ENCODE results near the gene RAE1.

Gene RAE1, protein sequence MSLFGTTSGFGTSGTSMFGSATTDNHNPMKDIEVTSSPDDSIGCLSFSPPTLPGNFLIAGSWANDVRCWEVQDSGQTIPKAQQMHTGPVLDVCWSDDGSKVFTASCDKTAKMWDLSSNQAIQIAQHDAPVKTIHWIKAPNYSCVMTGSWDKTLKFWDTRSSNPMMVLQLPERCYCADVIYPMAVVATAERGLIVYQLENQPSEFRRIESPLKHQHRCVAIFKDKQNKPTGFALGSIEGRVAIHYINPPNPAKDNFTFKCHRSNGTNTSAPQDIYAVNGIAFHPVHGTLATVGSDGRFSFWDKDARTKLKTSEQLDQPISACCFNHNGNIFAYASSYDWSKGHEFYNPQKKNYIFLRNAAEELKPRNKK

DNA sequence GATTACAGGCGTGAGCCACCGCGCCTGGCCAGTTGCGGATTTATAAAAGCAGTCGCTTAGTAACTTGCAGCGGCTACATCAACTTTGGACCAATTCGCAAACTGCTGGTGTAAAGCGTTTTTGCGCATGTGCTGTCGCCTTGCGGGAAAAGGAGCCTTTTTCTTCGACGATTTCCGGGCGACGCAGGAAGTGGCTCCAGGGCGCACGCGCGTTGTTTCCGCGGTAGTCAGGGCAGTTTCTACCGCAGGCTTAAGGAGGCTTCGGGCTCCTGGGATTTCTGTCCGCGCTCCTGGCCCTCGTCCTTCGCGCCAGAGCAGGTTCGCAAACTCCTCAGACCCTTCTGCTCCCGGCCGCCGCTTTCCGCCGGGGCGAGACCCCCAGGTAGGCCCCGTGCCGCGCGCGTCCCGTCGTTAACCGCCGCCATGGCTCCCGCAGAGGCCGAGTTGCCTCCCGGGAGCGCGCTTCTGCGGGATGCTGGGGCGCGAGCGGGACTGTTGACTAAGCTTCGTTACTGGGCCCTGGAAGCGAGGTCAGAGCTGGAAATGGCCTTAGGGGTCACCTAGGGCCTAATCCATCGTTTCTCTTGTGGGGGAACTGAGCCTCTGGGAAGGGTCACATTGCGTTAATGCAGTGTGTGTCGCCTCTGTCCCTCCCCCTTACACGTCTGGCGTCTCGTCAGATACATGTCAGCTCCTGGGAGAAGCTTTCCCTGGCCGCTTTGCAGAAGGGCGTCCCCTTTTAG, at the start of gene RAE1:
RAE1 (plus strand) TSS at position 214 of the 742 bp plus-strand sequence. CDS start 2,784 bp downstream, outside the sequence.
- DNase-seq, result peak; percentile 34 to 92 (median 84)

DNA sequence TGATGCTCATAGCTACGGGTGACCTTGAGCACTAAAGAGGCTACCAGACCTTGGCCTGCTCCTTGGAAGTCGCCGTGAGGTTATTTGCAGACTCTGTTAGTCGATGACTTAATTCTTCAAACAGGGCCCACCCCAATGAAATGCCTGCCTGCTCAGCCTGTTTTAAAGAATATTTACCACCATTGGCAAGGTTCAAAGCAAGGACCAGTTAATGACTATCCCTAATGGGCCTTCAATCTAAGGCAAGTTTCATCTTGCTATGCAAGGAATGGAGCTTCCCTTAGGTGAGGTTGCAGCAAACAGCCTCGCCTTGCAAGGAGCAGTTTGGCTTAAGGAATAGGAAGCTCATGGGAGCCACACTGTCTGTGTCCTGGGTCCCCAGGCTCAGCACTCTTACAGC, 44.3 kb upstream of the RAE1 start:
- no peak for DNase-seq

DNA sequence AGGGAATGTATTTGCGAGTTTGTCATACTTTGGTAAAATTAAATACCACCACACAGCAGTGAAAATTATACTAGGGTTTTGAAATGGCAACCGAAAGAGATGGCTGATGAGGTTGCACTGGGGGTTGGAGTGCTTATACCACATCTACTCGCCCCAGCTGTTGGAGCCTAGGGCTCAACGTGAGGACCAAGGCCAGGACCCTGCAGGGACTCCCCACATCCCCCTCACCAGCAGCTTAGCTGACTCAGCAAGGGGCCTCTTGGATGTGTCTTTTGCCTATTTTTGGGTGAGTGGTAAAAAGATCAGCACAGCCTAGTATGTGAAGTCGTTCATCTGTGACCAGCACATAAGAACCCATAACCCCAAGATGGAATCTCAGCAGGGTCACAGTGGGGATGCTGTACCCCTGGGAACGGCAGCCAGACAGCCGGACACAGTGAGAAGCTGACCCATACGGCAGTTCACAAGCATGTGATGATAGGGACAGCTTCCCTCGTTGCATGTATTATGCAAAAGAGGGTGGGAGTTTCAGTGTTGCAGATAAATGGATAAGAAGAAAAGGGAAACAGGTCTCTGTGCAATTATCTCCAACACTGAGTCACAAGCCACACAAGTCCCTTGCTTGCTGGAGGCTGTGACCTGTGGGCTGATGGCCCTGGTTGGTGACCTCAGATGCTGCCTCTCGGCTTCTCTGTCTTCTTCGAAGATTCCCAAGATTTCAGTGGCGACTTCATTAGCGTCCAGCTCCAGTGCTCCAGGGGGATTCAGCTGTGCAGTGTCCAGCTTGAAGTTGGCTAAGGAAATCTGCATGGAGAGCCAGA, 42.4 kb upstream of the RAE1 start:
- no peak for DNase-seq

DNA sequence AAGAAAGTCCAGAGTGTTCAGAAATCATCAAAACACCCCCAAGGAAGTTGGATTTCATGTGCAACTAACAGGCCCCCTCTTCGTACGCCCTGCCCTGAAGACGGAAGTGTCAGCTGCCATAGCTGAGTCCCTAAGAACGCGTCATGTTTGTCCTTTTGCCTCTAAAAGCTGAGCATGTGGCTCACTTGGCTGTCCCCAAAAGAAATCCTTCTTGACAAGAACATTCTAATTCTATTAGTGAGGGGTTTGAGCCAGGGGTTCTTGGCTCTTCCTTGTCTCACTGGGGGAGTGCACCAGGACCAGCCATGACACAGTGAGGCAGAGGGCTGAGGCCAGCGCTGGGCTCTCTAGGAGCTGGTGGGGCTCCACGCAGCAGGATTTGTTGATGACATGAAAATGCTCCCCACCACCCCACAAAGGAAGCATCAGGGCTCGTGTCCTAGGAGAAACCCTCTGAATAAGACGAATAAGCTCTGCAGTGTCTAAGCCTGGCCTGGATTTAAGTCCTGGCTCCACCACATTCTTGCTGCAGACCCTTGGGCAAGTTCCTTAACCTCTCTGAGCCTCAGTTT, 41.4 kb upstream of the RAE1 start:
- peak in 5 of 14 donors; percentile 14 to 48 (median 18) for DNase-seq

DNA sequence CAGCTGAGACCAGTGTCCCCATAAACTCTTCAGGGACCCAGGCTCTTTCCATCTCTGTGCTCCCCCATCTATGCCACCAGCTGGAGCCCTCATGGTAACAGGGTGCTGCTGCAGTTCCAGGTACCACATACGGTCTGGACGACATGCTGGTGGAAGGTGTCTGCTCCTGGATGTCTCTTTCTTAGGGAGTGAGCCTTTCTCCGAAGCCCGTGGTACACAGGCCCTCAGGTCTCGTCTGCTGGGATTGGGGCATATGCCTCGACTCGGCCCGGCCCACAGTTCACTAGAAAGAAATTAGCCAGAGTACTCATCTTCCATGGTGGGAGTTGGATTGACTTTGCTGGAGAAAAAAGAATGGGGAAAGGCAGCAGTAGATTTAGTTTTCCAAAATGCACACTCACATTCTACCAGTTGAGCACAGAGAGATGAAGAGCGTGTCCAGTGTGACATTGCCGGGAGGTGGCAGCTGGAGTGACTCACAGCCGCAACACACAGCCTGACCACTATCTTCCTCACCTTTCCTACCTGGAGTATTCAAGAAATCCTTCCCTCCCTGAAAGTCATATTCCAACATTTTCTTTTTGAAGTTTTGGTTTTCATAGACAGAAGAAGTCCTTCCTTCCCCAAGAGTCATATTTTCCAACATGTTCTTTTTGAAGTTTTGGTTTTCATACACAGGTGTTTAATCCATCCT, 40.1 kb upstream of the RAE1 start:
- no peak for DNase-seq

DNA sequence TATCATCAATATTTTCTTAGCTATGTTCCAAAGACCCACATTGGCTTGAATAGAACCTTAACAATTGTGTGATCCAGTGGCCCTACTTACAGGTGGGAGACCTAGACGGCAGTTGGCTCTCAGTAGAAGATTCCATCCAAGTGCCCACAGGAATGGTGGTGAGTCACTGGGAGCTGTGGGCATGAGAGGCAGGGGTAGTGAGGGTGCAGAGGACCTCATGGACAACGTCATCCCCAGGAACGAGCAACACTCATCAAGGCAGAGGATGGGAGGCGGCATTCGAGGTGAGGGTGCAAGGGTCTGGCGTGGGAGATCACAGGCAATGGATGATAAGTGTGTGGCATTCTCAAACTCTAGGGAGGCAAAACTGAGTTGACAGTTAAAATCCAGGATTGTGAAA, 38.9 kb upstream of the RAE1 start:
- DNase-seq, result no peak

DNA sequence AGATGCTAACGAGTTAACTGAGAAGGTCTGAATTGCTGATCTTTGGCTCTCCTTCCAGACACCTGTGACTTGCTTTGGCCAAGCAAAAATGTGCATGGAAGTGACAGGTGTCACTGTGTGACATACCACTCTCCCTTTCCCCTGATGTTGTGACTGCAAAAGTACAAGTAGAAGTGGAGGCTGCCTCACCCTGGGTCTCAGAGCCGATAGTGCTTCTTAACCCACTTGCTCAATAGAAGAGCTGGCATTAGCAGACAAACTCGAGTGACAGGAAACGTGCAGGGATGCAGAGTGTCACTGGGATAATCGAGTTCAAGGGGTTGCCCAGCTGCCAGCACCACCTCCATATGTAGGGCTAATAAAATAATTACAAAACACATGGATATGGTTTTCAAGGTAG, 37.8 kb upstream of the RAE1 start:
- no peak for DNase-seq

DNA sequence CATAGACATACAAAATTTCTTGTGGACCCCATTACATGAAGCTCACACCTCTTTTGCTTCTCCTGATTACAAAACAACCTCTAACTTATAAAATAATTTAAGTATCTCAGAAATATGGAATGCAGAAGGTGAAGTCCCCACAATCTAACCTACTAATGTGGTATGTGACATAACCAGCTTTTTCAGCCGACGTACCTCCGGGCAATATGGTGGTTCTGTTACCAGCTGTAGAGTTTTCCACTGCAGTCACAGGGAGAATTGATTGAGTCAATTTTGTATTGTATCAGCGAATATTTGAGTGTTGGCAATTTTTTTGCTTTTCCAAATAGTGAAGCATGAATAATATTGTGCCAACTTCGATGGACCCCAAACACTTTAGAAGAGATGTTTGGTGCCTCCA, 37.1 kb upstream of the RAE1 start:
- no peak for DNase-seq

DNA sequence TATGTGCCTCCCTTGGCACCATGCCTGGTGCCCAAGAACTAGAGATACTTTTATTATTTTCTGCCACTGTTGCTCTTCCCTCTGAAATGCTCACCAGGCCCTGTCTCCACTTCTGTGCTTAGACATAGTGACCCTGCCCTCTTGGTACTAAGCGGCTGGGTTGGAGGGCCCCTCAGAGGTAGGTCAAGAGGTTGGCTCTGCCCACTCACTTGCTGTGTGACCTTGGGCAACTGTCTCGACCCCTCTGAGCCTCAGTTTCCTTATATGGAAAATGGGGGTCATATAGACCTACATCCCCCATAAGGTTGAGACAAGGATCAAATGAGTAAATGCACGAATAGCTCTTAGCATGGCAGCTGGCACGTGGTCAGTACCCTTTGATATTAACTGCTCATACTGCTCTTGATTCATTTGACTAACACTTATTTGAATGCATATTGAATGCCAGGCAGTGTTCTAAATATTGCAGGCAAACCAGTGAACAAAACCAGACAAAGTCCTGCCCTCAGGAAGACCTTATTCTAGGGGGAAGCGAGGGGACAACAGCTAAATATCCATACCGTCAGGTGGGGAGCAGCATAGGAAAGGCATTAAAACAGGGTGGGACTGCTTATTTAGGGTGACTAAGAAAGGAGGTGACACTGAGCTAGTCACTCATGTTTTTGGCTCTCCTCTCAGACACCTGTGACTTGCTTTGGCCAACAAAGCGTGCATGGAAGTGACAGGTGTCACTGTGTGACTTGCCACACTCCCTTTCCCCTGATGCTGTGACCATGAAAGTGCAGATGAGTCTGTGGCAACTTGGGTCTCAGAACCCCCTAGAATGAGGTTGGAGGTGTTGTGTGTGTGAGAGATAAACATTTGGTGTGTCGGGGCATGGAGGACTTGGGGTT, 35.7 kb upstream of the RAE1 start:
- no peak for DNase-seq

DNA sequence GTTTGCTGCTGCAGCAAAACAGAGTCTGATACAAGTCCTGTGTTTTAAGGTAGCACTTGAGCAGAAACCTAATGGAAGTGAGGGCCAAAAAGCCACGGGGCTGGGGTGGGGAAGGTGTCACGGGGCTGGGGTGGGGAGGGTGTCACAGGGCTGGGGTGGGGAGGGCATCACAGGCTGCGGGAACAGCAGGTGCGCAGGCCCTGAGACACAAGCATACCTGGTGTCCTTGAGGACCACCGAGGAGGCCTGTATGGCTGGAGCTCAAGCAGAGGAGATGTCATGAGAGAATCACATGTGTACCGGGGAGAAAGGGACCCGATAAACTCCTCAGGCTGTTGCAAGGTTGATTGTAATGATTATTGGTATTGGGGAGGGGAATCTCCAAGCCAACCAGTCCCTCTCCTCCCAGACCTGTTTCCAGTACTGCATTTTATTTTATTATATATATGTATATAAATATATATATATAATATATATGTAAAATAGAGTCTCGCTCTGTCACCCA, 35.0 kb upstream of the RAE1 start:
- DNase-seq, result no peak

DNA sequence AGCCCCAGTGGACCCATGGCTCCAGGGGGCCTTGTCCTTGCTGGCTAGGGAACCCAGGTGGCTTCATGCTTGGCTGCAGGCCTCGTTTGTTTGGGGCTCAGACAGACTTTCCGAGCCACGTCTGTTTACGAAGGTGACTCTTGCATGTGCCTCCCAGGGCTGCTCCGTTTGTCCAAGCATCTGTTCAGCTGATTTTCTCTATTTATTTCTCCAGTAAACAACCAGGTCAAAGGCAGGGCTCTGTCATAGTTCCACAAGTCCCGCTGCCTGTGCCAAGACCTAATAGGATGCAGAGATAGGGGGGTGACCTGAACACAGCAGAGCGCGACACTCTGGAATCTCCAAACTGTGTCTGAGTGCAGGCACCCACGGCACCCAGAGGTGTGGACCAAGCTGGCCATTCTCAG, 34.3 kb upstream of the RAE1 start:
- DNase-seq, result no peak

DNA sequence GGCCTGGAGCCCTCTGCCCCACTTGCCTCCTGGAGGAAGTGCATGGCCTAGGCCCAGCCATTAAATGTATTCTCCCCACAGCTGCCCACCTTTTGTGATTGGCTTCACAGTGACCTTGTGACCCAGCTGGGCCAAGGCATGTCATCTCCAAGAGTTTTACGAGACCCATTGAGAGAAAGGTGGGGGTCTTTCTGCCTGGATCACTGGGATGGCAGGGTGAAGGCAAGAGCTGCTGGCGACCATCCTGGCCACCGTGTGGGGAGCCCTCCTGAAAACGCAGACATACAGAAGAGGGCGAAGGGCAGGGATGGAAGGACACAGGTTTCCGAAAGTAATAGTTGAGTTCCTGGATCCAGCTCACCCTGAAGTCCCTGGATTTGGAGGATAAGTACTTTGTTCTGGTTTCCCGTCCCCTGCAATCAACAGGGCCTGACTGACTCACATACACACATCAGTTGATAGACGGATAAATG, 33.7 kb upstream of the RAE1 start:
- DNase-seq, result no peak

DNA sequence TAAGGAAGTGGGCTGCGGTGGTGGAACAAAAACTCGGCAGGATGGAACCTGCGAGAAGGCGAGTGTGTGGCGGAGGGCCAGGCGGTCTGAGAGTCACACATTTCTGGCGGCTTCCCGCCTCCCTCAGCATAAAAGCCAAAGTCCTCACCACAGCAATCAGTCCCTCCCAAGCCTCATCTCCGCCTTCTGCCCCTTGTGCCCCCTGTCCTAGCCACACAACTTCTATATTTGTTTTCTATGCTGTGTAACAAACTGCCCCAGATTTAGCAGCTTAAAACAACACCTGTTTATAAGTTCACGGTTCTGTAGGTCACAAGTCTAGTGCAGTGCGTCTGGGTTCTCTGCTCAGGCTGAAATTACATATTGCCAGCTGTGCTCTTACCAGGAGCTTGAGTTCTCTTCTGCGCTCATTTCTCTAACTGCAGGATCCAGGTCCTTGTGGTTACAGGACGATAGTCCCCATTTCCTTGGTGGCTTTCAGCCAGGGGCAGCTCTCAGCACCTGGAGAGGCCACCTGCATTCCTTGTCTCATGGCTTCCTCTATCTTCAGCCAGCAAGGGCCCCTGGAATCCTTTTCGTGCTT, 33.2 kb upstream of the RAE1 start:
- DNase-seq, result no peak

DNA sequence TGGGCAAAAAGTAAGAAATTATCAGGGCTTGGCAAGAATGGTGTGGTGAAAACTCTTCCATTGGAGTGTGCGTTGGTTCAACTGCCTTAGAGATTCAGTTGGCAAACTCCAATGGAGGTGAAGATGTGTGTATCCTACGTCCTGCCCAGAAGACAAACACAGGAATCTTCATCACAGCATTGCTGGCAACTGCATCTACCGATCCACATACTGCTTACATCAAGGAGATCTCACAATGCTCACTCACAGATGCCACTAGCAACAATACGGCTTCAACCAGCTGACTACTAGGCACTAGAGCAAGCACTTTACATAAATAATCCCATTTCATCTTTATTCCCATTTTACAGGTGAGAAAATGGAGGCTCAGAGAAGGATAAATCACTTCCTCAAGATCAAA, 31.5 kb upstream of the RAE1 start:
- DNase-seq, result no peak

DNA sequence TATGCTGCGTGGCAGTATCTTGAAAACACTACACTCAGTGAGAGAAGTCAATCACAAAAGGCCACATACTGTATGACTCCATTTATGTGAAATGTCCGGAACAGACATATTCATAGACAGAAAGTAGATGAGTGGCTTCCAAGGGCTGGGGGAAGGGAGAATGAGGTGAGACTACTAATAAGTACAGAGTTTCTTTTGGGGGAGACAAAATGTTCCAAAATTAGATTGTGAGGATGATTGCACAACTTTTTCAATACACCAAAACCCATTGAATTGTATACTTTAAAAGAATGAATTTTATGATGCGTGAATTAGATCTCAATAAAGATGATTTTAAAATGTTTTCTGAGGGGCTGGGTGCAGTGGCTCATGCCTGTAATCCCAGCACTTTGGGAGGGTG, 30.7 kb upstream of the RAE1 start:
- DNase-seq, result no peak

DNA sequence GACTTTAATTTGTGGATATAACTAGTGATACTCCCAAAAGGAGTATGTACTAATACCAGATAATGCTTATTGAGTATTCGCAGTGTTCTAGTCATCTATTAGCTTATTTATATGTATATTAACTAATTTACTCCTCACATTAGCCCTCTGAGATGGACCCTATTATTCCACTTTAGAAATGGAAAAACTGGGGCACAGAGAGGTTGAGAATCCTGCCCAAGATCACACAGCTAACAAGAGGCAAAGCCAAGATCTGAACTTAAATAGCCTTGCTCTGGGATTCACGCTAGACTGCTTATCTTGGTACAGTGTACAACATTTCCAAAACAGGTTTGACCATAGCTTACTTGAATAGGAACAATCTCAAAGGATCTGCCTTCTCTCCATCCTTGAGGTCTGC, 29.9 kb upstream of the RAE1 start:
- DNase-seq, result no peak

DNA sequence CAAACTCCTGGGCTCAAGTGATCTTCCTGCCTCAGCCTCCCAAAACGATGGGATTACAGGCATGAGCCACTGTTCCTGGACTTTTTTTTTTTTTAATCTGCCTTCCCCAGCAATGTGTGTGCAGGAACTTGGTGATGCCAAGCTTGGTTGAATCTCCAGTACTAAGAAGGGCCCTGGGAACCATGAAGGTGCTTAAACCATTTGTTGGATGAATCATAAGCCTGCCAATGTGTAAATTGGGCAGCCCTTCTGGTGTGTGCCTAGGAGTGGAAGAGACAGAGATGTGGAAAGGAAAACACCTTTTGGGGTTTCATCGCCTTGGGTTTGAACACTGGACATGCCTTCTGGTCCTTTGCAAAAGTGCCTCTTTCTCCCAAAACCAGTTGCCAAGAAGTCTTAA, 28.6 kb upstream of the RAE1 start:
- DNase-seq, result no peak

DNA sequence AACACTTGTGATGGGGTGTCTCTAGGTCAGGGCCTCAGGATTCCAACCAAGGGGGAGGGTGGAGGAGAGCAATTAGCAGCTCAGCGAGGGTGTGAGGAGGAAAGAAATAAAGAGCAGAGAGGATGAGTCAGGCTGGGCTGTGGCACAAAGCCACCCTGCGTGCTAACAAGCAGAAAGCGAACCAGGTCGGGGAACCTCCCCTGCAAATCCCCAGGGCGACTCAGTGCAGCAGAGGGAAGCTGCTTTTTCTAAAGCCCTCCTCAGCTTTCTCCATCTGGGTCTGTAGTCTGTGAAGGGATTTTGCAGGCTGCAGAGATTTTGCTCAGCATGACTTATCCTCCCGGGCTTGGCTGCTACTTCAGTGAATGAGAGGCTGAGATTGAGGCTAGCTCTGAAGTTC, 28.0 kb upstream of the RAE1 start:
- peak in 3 of 14 donors; percentile 8 to 51 (median 46) for DNase-seq

DNA sequence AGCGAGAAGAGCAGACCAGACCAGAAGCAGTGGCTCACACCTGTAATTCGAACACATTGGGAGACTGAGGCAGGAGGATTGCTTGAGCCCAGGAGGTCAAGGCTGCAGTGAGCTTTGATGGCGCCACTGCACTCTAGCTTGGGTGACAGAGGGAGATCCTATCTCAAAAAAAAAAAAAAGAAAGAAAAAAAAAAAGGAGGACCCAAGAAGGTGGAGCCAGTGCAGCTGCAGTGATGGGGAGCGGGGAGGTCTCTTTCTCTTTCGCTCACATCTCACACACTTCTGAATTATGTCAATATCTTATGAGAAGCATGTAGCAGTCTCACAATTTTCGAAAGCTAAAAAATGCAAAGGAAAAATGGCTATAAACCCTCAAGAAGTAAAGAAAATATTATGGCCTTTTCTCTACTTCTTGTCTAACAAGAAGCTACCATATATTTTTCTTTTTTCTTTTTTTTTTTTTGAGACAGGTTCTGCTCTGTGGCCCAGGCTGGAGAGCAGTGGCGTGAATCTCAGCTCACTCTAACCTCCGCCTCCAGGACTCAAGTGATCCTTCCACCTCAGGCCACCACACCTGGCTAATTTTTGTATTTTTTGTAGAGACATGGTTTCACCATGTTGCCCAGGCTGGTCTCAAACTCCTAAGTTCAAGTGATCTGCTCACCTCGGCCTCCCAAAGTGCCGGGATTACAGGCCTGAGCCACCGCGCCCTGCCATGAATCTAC, 25.3 kb upstream of the RAE1 start:
- no peak for DNase-seq

All from C1 segment of cervical spinal cord (tissue), 14 donors.